DMS53 treated with DMSO at 0.1 percent for 48 hours (cell line): Measurements from ENCODE around the gene HMGN5.
A peak's percentile ranks its signal among the peaks of the same experiment; 100 is the strongest.

ENCODE experiments used
- DNase-seq: peaks from one replicate; lab custom pipeline; 2025; ENCODE audit not compliant: unreplicated experiment; lab: John Stamatoyannopoulos, UW

The HMGN5 gene, protein sequence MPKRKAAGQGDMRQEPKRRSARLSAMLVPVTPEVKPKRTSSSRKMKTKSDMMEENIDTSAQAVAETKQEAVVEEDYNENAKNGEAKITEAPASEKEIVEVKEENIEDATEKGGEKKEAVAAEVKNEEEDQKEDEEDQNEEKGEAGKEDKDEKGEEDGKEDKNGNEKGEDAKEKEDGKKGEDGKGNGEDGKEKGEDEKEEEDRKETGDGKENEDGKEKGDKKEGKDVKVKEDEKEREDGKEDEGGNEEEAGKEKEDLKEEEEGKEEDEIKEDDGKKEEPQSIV

DNA sequence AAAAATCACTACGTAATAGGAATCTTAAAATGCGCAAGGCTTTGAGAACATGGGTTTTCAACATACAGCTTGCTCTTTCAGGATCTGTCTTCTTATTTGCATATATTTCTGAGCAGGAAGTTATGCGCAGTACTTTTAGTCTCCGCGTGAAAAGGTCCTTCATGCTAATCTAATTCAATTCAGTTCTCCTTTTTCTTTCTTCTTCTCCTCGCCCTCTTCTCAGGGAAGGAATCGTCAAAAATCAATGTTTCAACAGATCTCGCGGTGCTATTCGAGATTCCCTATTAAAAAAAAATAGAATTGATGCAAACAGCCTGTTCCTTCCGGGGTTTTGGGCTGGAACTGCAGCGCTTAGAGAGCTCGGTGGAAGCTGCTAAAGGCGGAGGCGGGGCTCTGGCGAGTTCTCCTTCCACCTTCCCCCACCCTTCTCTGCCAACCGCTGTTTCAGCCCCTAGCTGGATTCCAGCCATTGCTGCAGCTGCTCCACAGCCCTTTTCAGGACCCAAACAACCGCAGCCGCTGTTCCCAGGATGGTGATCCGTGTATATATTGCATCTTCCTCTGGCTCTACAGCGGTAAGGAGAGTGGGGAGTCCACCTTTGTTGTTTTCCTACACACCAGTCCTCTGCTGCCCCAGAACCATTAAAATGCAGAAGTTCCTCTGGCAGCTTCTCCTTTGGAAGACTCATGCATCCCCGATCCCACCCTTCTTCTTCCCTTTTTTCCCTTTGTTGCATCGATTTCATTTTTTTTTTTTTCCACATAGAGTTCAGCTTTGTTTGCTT, at the start of gene HMGN5, which contains the start of gene SH3BGRL:
Gene HMGN5, minus strand, starts transcription at position 243 of the 785 bp plus-strand sequence. CDS start 80,364 bp downstream, outside the sequence.
Gene SH3BGRL, plus strand, starts transcription at position 432 of the 785 bp plus-strand sequence. Its CDS starts 99 bp downstream, at position 531.
- peak; percentile 67 for DNase-seq

DNA sequence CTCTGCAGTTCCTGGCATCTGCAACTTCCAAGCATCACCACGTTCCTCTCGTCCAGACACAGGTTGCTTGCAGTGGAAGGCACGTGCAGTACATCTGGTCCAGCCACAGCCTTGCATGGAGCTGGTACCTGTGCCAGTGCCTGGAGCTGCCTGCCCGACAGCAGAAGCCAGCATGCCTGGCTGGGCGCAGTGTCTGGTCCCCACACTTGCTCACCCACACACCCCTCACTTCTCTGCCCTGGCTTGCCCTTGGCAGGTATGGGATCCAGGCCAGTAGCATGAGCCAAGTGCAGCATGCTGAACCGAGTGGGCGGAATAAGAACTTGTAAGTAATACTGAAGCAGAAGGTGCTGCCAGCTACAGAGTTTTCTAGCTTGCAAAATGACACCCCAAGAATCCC, 40.0 kb upstream of the HMGN5 start:
- no peak for DNase-seq

DNA sequence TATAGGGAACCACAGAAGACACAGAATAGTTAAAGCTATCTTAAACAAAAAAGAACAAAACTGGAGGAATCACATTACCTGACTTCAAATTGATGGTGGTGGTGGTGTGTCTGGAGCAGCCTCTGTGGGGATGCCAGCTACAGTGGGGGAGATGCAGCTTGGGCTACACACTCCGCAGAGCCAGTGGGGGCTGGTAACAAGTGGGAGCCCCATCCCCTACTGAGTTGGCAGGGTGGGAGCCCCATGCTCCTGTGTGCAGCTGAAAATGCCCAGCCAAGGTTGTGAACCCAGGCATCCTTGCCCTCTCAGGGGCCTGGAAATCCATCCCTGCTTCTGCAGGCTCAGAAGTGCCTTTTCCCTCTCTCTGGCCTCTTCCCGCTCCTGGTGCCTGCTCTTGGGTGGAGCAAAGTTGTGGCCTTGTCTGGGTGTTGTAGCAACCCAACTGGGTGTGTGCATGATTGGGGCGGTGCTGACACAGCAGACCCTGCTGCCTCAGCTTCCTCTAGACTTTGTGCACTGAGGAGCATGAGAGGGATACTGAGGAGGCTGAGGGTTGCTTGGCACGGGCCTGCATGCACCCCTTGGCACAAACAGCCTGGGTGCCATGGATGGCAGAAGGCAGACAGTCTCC, 39.1 kb upstream of the HMGN5 start:
- DNase-seq: no peak

DNA sequence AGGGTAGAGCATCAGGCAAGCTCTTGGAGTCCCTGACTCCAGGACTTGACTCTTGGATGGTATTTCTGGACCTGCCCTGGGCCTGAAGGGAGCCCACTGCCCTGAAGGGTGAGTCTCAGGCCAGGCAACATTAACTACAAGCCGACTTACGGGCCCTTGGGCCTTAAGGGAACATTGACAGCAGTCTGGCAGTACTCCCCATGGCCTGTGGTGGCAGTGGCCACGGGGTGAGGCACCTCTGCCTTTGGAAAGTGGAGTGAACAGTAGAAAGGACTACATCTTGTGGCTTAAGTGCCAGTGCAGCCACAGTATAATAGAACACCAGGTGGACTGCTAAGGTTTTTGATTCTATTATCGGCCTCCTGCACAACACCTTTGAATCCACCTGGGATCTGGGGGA, 36.5 kb upstream of the HMGN5 start:
- DNase-seq: no peak

DNA sequence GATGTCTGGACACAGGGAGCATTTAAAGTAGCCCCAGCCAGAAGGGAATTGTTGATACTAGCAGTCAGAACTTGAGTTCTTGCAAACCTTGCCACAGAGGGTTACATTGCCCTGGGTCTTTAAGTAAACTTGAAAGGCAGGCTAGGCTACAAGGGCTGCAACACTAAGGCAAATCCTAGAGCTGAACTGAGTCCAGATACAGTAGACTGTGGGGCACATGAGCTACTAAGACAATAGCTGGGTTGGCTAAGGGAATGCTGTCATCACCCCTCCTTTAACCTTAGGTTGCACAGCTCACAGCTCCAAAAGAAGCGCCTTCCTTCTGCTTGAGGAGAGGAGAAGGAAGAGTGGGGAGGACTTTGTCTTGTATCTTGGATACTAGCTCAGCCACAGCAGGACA, 35.8 kb upstream of the HMGN5 start:
- no peak for DNase-seq

DNA sequence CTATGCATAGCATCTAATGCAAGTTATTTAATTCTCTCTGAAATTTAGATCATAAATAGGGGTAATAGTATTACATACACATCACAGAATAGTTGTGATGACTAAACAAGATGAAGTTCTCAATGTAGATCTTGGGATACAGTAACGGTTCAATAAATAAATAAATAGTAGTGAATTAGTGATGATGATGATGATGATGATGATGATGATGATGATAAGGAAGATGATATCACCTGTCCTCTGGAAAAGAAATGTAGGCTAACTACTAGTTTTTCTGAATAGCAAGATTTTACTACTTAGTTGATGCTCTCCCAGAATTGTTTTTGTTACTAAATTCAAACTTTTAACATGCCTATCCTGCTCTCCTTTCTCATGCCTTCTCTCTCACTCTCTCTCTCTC, 30.5 kb upstream of the HMGN5 start:
- no peak for DNase-seq

DNA sequence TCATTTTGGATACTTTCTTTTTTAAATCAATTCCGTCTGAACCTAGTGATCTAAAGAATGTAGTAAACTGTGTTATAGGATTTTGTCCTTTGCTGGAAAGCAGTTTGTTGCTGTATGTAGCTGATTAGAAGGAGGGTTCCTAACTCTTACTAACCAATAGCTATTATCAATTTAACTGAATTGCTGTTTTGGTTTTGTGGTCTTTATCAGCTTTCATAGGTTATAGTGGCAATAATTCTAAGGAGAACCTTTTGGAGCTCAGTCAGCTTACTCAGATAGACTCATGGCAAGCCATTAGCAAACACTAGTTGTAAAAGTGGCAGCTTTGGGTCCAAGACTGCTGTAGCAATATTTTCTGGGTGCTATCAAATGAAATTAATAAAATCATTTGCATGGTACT, 29.8 kb upstream of the HMGN5 start:
- no peak for DNase-seq

DNA sequence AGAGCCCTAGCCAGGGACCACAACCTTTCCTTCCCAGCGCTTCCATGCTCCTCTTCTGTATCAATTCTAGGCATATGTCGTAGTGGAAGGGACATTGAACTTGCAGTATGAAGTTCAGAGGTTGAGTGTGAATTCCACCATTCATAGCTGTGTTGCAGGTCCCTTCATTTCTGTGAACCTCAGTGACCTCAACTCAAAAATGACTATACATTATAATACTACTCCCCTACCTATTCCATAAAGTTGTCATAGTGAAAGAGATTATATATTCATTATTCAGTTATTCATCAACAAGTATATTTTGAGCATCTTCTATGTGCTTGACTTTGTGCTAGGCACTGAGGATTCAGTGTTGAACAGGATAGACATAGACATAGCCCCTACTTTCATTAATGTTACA, 28.2 kb upstream of the HMGN5 start:
- DNase-seq: no peak

DNA sequence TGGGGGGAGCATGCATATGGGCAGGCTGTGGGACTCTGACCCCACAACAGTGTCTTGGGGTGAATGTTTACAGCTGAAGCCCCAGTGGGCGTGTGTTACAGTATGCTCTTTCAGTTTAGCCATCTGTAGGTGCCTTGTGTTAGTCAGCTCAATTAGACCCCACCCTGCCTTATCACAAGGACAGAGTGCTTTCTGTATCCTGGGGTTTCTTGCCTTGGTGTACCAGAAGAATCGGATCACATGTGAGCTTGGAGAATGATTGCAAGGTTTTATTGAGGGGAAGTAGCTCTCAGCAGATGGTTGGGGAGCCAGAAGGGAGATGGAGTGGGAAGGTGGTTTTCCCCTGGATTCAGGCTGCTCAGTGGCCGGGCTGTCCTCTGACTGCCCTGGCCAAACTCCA, 27.5 kb upstream of the HMGN5 start:
- no peak for DNase-seq

DNA sequence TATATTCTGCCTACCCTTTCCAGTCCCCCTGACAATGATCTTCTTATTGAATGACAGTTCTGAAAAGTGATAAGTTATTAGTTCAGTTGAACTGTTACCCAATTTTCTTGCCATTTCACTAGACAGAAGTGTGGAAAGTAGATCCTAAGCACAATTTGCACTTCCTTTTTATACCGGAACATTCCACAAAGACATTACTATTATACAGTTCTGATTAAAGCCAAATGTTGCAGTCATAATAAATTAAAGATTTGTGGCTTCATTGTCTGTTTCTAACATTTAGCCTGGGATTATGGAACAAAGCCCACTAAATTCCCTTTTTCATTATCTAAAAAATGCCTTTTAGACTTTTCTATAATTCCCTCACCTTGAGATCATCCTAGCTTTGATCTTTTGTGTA, 14.0 kb upstream of the HMGN5 start:
- no peak for DNase-seq

DNA sequence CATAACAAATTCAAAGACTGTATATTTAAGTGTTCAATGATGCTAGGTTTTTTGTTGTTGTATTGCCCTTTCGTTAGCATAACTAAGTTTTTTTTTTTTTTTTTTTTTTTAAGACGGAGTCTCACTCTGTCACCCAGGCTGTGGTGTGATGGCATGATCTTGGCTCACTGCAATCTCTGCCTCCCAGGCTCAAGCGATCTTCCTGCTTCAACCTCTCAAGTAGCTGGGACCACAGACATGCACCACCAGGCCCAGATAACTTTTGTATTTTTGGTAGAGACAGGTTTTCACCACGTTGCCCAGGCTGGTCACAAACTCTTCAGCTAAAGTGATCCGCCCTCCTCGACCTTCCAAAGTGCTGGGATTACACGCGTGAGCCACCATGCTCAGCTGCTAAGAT, 7.2 kb upstream of the HMGN5 start:
- no peak for DNase-seq

DNA sequence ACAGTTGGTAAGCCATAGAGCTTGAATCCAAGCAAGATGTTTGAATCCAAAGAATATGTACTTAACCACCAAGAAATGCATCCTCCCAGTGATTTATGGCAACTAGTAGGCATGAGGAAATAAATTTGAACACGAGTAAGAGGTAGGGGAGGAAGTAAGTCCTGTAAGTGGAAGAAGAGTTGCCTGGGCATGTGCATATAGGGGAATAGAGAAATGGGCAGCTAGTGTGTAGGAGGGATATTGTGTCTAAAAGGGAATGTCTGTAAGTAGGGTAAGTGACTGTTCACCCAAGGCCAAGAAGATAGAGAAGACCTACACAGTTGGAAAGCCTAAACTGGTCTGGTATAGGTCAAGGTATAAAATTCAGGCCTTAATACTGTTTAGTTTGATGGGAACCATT, 4.8 kb upstream of the HMGN5 start:
- DNase-seq: no peak

DNA sequence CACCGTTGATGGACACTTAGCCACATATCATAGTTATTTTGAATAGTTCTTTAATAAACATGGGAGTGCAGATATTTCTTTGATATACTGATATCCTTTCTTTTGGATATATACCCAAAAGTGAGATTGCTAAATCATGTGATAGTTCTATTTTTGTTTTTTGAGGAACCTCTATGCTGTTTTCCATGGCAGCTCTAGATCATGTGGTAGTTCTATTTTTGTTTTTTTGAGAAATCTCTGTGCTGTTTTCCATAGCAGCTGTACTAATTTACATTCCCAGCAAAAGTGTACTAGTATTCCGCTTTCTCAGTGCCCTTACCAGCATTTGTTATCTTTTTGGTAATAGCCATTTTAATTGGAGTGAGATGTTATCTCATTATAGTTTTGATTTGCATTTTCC, 3.8 kb upstream of the HMGN5 start:
- DNase-seq: no peak

DNA sequence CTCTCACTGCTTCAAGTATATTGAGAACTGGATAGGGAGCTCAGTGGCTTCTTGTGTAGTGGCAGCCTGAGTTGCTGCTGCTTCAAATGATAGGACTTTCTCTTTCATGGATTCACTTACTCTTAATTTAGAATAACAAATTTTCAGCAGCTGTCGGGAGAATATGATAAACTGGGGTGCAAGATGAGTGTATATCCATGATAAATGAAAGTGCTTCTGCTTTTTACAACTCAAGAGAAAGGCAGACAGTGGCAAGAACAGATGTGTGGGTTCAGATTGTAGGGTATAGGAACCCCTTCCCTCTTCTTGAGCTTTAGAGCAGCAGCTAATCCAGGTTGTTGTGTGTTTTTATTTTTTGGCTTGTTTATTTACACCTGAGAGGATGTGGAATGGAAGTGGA, 1.2 kb upstream of the HMGN5 start:
- DNase-seq: no peak

DNA sequence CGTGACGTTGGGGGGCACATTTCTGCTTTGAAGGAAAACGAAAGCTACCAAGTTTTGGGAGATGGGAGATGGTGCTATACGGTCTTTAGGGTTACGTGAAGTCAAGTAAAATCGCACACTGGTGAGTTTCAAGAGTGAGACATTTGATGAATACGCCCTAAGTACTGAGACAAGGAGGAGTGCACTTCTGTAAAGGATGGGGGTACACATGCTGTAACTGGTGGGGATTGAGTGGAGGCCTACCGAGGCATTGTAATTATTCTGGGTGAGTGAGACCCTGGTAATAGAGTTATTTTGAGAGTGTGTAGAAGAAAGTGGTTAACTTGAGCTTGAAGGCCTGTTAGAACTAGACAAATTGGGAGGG, 725 bp upstream of the HMGN5 start:
- no peak for DNase-seq

DNA sequence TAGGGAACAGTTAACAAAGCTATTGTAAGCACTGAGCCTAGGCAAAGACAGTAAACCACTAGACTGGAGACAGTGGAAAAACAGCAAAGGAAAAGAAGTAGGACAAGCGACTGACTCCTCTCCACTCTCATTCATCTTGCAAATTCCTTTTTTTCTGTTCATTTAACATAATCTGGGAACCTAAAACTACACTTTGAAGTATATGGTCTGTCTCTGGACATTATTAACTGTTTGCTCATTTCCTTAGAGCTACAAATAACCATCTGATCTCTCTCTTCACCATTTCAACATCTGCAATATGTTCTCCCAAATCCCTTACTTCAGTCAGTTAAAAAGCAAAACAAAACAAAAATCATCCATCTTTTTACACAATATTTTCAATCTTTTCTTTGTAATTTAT, 642 bp downstream of the HMGN5 start:
- DNase-seq: no peak

DNA sequence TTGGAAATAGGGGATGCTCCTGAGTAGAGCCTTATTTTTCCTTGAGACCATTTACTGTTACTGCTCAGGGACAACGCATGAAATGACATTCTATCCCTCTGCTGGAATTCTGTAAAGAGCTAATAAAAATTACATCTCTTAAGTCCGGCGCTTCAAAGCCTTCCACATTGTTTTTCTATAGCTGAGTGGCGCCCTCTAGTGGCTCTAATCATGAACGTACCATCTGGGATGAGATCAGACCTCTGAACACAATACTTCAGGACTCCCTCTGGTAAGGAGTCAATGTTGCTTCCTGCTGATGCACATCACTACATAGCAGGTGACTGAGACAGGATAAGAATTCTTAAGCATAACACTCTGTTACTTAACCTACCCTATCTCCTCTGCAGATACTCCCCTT, 6.0 kb downstream of the HMGN5 start:
- peak; percentile 56 for DNase-seq

DNA sequence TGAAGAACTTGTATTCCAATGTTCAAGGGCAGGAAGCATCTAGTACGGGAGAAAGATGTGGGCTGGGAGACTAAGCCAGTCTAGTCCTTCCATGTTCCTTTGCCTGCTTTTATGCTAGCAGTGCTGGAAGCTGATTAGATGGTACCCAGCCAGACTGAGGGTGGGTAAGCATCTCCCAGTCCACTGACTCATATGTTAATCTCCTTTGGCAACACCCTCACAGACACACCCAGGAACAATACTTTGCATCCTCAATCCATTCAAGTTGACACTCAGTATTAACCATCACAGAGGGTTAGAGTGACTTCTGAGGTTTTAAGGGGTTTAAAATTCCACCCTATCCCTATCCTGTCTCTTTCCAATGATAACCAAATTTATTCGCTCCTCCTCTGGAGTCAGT, 6.5 kb downstream of the HMGN5 start:
- no peak for DNase-seq

DNA sequence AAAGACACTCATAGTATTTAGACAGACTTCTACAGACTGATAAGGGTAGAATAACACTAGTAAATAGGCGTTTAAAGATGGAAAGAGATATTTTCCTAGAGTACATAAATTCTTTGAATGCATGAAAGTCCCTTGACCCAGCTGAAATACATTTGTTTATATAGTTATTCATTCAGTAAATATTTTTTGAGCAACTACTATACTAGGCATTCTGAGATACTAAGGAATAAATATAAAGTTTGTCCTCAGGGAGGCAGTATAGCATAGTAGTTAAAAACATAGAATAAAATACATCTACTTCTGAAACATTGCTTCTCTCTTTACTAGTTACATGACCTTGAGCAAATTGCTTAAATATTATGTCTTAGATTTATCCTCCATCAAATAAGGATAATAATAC, 27.4 kb downstream of the HMGN5 start:
- DNase-seq: peak; percentile 42

DNA sequence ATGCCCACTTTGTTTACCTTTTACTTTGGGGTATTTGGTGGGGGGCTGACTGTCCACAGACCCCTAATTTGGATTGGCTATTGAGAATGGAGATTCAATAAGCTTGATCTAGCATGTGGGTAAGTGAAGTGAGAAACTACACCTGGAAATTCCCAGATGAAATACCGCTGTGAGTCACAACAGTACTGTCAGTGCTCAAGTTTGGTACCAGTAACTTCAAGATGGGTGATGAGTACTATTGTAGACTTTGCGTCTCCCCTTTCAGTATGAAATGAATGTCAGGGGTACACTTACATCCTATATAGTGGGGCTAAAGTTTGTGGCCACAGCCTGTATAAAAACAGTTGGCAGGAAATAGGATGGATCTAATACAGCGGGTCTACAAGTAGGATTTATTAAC, 33.3 kb downstream of the HMGN5 start:
- DNase-seq: no peak

DNA sequence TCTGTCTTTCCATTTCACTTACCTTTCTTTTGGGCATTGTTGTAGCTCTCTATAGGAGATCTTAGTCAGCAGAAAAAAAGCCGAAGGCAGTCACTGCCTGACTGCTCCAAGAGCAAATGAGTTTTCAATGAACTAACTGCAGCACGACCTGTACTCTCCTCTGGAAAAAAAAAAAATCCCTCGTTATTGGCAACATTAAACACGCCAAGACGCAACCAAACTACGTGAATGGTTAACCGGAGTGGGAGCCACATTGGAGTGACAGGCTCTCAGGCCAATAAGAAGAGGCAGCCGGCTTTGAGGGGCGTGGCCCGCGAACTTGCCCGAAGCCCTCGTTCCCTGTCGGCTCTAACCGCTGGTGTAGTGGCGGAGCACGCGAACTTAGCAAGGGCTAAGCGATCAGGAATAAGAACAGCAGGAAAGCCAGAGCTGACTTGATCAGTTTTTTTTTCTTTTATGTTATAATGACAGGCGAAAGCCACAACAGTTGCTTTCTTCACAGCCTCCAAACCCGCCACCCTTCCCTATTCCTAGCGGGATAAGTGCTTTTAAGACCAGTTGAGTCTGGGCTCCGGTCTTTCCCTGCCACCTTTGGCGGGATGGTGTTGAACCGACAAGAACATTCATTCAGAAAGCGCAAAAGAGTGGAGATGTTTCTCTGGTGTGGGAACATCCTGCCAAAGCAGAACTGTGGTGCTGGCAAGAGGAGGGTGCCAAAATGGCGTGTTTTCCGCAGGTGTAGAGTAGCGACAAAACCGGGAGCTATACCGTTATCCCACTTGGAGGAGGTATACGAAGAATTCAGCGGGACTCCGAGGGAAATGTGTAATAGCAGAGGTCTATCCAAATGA, 80.0 kb downstream of the HMGN5 start:
- DNase-seq: peak; percentile 89
